NCI-H1436 treated with DMSO at 0.1 percent for 48 hours (cell line): Measurements from ENCODE around the gene BID.

Experiments used
- DNase-seq: peaks from one replicate; lab custom pipeline; 2025; lab: John Stamatoyannopoulos, UW

BID gene

DNA sequence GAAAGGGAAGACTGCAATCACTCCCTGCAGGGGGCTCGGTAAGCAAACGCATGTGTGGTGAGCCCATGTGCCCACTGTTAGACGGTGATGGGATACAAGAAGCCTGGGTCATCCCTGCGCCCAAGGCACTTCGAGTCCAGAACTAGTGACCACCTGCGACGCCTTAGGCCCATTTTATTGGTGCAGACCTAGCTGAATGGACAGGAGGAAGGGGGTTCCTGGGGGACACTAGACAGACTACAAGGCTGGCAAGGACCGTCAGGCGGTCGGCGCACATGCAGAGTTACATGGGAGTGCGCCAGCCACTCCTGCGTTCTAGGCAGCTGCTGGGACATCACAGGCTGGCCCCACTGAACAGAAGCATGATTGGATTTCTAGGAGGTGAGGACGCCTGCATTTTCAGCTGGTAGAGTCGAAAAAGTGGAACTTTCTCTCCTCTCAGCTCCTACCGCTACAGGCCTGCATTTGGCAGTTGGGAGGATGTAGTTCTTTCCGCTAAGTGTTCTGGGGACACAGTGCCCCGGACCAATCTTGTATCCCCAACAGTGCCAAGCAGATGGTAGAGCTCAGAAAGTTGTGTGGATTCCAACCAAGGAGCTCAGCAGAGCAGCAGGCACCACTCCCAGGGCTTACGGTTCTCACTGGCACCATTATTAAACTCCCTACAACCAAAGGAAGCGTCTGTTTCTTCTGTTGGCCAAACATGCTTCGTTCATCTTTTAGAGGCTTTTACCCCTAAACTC is 35.7 kb downstream of the BID start:
- no peak for DNase-seq

DNA sequence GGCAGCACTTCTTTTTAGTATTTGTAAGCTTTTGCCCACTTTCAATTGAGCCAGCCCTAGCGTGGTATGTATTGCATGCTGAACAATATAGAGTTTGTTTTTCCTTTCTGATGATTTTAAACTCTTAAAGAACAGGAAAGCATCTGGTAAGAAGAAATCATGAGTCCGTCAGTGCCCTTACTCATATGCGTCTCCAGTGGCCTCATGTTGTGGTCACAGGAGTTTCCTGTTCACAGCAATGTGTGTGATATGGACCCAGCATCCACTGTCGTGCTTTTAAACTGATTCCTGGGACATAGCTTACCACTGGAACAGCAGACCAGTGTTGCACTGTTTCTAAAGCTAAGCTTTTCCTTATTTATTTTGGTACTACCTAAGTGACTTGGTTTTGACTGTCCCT is 40.1 kb downstream of the BID start:
- no peak for DNase-seq

DNA sequence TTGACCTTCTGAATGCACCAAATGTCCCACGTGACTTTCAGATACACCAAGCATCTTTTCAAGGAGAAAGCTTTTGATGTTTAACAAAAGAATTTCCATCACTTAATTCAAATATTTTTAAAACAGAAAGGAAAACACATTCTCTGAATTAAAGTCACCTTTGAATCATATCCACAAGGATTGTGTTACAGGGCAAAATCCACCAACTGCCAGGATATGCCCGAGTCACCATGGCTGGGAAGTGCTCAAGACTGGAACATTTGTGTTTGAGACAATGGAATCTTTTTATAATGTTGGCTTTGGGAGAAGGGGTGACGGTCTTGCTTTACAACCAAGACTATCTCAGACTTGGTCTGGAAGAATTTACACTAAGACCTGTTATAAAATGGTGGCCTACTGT is 40.8 kb downstream of the BID start:
- no peak for DNase-seq

DNA sequence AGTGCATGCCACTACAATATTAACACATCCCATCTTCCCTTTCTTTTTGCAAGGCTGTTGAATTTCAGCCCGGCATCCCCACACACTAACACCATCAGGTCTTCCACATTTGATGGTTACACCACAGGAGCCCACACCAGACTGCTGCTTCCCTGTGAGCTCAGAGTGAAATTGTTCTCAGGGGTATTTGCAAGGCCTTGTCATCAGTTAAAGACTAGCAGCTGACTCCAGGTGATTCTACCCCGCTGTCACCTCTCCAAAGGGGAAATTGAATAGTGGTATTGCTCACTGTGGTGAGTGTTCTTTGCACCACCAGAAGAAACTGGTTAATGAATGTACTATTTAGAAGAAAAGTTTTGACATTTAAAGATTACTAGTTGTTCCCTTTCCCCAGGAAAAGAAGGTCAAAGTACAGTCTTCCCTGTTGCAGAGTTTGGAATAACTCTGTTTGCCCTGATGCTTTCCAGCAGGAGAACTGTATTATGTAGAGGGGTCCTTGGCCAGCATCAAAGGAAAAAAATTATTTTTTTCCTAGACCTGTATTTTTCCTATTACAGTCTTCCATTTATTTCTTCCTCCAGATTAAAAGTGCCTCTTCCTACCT is 41.9 kb downstream of the BID start:
- DNase-seq = no peak

GRCh38 chr22:17729561-17729960 is 44.7 kb downstream of the BID start:
- DNase-seq = no peak

- no peak for DNase-seq
Observed at GRCh38 chr22:17728786-17729185, 45.5 kb downstream of the BID start.

- no peak for DNase-seq
Observed at GRCh38 chr22:17726928-17727897, 47.1 kb downstream of the BID start.

DNA sequence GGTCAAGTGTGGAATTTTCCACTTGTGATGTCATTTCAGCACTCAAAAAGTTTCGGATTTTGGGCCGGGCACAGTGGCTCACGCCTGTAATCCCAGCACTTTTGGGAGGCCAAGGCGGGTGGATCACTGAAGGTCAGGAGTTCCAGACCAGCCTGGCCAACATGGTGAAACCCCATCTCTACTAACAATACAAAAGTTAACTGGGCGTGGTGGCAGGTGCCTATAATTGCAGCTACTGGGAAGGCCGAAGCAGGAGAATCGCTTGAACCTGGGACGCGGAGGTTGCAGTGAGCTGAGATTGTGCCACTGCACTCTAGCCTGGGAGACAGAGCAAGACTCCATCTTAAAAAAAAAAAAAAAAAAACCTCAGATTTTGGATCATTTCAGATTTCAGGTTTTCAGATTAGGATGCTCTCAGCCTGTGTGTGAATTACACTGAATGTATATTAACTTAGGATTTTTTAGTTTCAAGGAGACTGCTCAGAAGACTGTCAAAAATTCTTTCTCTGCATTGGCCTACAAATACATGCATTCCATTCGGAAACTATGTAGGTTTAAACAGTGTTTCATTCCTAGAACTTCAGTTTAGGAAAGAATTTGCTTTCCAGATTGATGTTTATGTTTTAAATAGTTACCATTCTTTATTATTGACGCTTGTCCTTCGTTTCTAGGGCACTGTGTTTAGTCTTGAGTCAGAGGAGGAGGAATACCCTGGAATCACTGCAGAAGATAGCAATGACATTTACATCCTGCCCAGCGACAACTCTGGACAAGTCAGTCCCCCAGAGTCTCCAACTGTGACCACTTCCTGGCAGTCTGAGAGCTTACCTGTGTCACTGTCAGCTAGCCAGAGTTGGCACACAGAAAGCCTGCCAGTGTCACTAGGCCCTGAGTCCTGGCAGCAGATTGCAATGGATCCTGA is 48.0 kb downstream of the BID start:
- no peak for DNase-seq

DNA sequence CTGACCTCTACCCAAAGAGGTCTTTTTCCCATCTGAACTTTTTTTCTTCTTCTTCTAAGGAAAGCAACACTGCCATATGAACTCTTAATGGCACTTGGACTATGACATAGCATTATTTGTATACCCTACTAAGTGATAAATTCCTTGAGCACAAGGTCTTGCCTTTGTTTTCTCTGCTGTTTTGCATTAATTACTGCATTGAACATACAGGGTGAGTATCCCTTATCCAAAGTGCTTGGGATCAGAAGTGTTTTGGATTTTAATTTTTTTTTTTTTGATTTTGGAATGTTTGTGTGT is 48.8 kb downstream of the BID start:
- DNase-seq = no peak

DNA sequence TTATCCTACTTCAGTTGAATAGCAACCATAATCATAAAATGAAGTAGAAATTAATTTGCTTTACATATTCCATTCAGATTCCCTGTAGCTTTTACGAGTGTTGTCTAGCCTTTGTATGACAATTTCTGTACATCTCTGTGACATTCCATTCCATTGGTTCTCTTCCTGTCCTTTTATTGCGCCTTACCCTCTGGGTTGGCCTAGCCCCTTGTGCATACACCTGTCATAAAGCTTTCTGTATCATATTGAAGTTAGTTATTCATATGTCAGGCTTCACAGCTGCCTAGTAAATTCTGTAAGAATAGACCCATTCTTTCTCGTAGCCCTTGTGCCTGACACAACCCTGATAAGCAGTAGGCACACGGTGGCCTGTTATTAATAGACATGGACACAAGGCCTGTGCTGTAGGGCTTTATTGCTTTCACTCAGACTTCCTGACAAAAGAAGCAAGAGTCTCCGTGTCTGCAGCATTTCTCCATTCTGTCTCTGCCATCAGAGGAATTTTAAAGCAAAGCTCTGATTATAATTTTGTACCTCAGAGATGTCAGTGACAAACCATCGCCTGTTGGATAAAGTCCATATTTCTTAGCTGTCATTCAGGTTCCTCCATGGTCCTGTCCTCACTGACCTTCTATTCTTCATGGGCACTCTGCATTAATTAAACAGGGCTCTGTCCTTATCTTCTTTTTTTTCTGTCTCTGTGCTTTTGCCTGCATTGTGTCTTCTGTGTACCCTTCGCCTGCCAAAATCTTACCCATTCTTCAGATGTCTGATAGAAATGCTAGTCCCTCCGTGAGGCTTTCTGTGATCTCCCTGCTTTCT is 49.4 kb downstream of the BID start:
- DNase-seq = no peak

DNA sequence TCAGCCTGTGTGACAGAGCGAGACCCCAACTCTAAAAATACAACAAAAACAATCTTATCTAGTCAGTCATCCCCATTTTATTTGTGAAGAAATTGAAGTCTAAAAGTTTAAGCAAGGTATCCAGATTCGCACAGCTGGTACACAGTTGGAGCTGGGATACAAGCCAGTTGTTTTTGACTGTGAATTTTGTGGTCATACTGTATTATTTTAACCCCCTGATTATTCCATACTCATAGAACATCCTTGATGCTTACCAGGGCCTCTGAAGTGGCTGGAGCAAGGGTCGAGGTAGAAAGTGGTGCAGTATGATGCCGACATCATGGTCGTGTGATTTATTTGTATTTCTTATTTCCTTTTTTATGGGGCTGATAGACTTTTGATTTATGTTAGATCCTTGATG is 50.0 kb downstream of the BID start:
- DNase-seq = no peak

DNA sequence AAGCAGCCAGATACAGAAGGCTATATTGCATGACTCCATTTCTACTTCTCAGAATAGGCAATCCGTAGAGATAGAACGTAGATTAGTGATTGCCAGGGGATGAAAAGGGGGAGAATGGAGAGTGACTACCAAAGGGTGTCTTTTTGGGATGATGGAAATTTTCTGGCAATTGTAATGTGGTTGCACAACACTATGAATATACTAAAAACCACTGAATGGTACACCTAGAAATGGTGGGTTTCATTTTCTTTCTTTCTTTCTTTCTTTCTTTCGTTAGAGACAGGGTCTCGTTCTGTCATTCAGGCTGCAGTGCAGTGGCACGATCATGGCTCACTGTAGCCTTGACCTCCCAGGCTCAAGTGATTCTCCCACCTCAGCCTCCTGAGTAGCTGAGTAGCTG is 54.4 kb downstream of the BID start:
- DNase-seq = no peak

DNA sequence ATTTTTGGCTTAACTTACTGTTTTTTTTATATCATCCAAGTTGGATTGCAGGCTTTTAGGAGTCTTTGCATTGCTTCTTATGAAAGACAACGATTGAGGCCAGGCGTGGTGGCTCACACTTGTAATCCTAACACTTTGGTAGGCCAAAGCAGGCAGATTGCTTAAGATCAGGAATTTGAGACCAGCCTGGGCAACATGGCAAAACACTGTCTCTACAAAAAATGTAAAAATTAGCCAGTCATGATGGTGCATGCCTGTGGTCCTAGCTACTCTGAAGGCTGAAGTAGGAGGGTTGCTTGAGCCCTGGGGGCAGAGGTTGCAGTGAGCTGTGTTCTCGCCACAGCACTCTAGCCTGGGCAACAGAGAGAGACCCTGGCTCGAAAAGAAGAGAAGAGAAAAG is 56.6 kb downstream of the BID start:
- DNase-seq = no peak

GRCh38 chr22:17716529-17716928 is 57.7 kb downstream of the BID start:
- no peak for DNase-seq

GRCh38 chr22:17712441-17712840 is 61.8 kb downstream of the BID start:
- DNase-seq = no peak

DNA sequence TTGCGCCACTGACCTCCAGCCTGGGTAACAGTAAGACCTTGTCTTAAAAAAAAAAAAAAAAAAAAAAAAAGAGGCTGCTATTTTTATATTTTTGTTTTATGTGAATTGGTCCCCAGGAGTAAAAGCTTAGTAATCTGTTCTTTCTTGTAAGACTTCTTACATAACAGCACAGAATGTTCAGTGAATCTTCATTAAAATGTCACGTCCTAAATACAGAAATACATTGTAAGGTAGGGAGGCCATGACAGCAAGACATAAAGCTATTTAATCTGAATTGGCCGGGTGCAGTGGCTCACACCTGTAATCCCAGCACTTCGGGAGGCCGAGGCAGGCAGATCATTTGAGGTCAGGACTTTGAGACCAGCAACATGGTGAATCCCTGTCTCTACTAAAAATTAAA is 64.2 kb downstream of the BID start:
- DNase-seq = no peak

DNA sequence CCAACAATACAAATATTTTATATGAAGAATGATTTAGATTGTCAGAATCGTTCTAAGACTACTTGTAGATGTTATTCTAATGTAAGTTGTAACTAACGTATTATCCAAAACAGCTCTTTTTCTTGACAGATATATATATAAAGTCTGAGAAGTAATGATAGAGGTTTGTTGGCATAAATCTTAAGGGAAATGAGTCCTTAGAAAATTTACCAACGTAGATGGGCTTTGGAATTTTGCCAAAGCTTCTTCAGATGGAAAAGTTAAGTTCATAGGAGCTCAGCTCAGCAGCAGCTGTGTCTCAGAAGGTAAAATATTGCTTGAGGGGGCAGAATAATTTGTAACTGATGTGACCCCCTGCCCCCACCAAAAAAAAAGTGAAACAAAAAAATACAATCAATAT is 66.7 kb downstream of the BID start:
- no peak for DNase-seq

GRCh38 chr22:17706947-17707346 is 67.3 kb downstream of the BID start:
- no peak for DNase-seq

DNA sequence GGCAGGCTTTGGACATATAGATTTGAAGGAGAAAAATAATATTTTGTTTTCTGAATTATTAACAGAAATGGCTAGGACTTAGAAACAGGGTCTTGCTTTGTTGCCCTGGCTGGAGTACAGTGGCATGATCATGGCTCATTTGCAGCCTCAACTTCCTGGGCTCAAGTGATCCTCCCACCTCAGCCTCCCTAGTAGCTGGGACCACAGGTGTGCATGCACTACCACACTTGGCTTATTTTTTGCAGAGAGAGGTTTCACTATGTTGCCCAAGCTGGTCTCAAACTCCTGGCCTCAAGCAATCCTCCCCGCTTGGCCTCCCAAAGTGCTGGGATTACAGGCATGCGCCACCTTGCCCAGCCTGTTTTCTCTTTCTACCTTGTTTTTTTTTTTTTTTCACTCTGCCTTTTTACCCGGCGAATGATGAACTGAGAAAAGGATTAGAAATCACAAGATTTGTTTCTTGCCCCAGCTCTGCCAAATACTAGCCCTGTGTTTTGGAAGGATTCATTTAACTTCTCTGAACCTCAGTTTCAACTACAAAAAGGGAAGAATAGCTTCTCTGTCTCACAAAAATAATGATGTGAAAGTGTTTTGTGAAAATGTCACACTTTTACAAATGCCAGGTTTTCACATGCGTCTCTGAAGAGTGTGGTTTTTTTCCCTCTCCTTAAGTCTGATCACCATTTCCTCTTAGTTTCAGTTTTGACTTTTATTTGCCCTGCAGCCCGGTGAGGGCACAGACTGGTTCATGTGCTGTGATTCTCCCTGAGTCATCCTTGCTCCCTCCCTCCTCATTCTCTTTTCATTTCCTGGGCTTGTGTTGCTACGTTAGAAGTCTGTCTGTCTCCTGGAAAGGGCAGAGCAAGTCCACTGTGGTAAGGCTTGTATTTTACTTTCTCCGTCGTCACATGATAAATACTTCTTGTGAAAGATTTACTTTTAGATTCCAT is 68.0 kb downstream of the BID start:
- DNase-seq = no peak

DNA sequence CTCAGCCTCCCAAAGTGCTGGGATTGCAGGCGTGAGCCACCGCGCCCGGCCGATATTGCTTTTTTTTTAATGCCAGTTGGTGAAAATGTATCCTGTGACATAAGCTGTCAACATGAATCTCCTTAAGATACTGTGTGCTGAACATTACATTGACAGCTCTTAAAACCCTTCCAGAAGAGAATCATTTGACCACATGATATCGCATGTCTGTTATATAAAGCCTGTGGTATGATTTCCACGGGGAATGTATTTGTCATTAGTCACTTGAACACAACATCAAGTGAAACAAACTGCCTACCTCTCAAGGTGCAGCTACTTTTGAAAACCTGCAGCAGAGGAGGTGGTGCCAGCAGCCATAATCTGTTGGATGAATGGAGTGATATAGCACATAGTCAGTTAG is 68.7 kb downstream of the BID start:
- no peak for DNase-seq
